SU-DHL-6 (cell line): ENCODE measurements around the gene ZSWIM7.
"Not testable (repeated sequence)": the region's sequence is repeated elsewhere in the genome, so short reads cannot be mapped to it uniquely, and the experiment has no call there.

Source experiments
- H2AFZ ChIP-seq: fragments of 200-600 bp; sonication (generic); 2 replicates; pipeline ENCODE4 v1.6.1; 2014; ENCODE audit warnings: low read depth, mild to moderate bottlenecking, moderate library complexity, mixed read lengths, antibody characterized with exemption, low read length; ENCODE audit not compliant: severe bottlenecking
- H3F3A ChIP-seq: fragments of 200-600 bp; shearing (Covaris generic); 2 replicates; pipeline ENCODE4 v1.6.0; 2016; ENCODE audit warnings: antibody characterized with exemption, mild to moderate bottlenecking; ENCODE audit not compliant: insufficient read depth
- H3K27ac ChIP-seq: fragments of 200-600 bp; sonication (generic); 2 replicates; pipeline ENCODE4 v1.5.1; 2016; ENCODE audit warnings: low read depth, mild to moderate bottlenecking, low read length, moderate library complexity, mixed read lengths
- H3K27me3 ChIP-seq: fragments of 200-600 bp; sonication (generic), shearing (Covaris generic); 2 replicates; pipeline ENCODE4 v1.6.0; 2014; ENCODE audit warnings: mild to moderate bottlenecking, low read length
- H3K36me3 ChIP-seq: fragments of 200-600 bp; sonication (generic); 2 replicates; pipeline ENCODE4 v1.6.1; 2014; ENCODE audit warnings: mild to moderate bottlenecking, low read length, mixed read lengths
- H3K4me2 ChIP-seq: fragments of 300-600, 200-600 bp; shearing (Covaris generic), sonication (generic); 2 replicates; pipeline ENCODE4 v1.6.0; 2014; ENCODE audit warnings: low read length, low read depth, mild to moderate bottlenecking; ENCODE audit not compliant: poor library complexity, severe bottlenecking
- H3K4me3 ChIP-seq: fragments of 200-600 bp; sonication (generic); 2 replicates; pipeline ENCODE4 v1.5.1; 2014; ENCODE audit warnings: antibody characterized with exemption, low read length, mild to moderate bottlenecking, mixed read lengths; ENCODE audit not compliant: insufficient read depth, poor library complexity, severe bottlenecking
- H3K79me2 ChIP-seq: fragments of 200-600 bp; sonication (generic); 2 replicates; pipeline ENCODE4 v1.6.1; 2014; ENCODE audit warnings: mild to moderate bottlenecking, low read length, moderate library complexity; ENCODE audit not compliant: insufficient read depth
- H3K9ac ChIP-seq: fragments of 200-600 bp; sonication (generic); 2 replicates; pipeline ENCODE4 v1.7.0; 2014; ENCODE audit warnings: mild to moderate bottlenecking, low read length
- H3K9me2 ChIP-seq: fragments of 200-600 bp; sonication (generic); replicated peaks from 2 replicates; pipeline ENCODE4 v1.6.1; 2014; ENCODE audit warnings: low read length; ENCODE audit not compliant: insufficient read depth
- H3K9me3 ChIP-seq: fragments of 200-600 bp; sonication (generic); 2 replicates; pipeline ENCODE4 v1.6.1; 2014; ENCODE audit warnings: low read length, mixed read lengths; ENCODE audit not compliant: insufficient read depth
- H4K20me1 ChIP-seq: fragments of 200-600 bp; sonication (generic); 2 replicates; pipeline ENCODE4 v1.6.1; 2014; ENCODE audit warnings: low read depth, mild to moderate bottlenecking, antibody characterized with exemption, low read length, moderate library complexity, mixed read lengths
- EZH2phosphoT487 ChIP-seq: fragments of 200-600 bp; sonication (generic), shearing (Covaris generic); conservative IDR thresholded peaks from 2 replicates; pipeline ENCODE4 v1.6.1; 2018; ENCODE audit warnings: mild to moderate bottlenecking, antibody characterized with exemption, low read length, moderate library complexity, mixed read lengths
- TF ChIP-seq, protein P1 (sequence below): fragments of 200-600 bp; sonication (generic); IDR thresholded peaks from one replicate; pipeline ENCODE4 v1.5.1; 2017; ENCODE audit warnings: antibody characterized with exemption, mild to moderate bottlenecking, low read length, moderate library complexity; ENCODE audit not compliant: insufficient read depth, poor library complexity, severe bottlenecking

Gene ZSWIM7

DNA sequence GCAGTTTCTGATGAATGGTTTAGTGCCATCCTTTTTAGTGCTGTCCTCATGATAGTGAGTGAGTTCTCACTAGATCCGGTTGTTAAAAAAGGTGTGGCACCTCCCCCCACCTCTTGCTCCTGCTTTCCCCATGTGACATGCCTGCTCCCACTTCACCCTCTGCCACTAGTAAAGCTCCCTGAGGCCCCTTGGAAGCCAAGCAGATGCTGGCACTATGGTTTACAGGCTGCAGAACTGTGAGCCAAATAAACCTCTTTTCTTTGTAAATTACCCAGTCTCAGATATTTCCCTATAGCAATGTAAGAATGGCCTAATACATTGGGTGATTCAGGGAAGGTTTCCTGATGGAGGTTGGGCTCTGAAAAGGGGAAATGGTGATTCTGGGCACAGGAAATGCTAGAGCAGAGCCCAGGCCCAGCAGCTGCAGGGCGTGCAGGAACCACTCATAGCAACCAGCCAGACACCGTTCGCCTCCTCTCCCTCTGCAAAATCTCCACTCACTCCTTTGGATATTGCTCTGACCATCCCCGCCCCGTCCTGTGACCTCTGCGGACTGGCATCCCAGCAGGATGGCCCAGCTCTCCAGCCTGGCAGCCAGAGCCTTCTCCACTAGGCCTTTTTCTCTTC lies 57.2 kb downstream of the ZSWIM7 start:
- H3K79me2 ChIP-seq: no peaks in the 10 kb centered on the region
- no peak overlapping the region for H3K4me3 ChIP-seq
- no peaks in the 10 kb centered on the region for H3K9me3 ChIP-seq
- H2AFZ ChIP-seq: no peak overlapping the region
- no peak overlapping the region for H3K9ac ChIP-seq
- H3F3A ChIP-seq: no peaks in the 10 kb centered on the region
- no peaks in the 10 kb centered on the region for H4K20me1 ChIP-seq
- no peak overlapping the region for H3K27ac ChIP-seq
- H3K9me2 ChIP-seq: no peaks in the 10 kb centered on the region
- H3K4me2 ChIP-seq: no peak overlapping the region
- TF ChIP-seq EZH2phosphoT487: no peak
- TF ChIP-seq, protein P1, sequence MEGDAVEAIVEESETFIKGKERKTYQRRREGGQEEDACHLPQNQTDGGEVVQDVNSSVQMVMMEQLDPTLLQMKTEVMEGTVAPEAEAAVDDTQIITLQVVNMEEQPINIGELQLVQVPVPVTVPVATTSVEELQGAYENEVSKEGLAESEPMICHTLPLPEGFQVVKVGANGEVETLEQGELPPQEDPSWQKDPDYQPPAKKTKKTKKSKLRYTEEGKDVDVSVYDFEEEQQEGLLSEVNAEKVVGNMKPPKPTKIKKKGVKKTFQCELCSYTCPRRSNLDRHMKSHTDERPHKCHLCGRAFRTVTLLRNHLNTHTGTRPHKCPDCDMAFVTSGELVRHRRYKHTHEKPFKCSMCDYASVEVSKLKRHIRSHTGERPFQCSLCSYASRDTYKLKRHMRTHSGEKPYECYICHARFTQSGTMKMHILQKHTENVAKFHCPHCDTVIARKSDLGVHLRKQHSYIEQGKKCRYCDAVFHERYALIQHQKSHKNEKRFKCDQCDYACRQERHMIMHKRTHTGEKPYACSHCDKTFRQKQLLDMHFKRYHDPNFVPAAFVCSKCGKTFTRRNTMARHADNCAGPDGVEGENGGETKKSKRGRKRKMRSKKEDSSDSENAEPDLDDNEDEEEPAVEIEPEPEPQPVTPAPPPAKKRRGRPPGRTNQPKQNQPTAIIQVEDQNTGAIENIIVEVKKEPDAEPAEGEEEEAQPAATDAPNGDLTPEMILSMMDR: no peak
- no peaks in the 10 kb centered on the region for H3K36me3 ChIP-seq
- H3K27me3 ChIP-seq: no peaks in the 10 kb centered on the region

DNA sequence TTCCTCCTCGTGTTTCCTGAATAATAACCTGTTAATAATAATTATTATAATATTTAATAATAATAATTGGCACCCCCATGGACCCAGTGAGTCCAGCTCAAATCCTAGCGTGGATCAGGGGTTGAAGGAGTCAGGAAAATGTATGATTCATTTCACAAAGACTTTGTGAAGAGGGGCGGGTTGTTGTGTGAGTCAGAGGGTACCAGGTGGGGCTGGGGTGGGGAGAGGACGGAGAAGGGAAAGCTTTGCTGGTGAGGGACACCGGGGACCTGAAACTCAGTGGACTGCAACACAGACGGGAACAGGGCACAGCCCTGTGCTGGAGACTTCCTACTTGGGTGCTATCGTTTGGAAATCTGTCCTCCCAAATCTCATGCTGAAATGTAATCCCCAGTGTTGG lies 57.7 kb downstream of the ZSWIM7 start:
- TF ChIP-seq EZH2phosphoT487: no peak
- TF ChIP-seq, protein P1: no peak
- Histone ChIP-seq H3K4me3 (no peak overlapping the region), H3K9me3 (no peaks in the 10 kb centered on the region), H3K9ac (no peak overlapping the region), H4K20me1 (no peaks in the 10 kb centered on the region), H3K4me2 (no peak overlapping the region), H2AFZ (no peak overlapping the region), H3F3A (no peaks in the 10 kb centered on the region), H3K79me2 (no peaks in the 10 kb centered on the region), H3K27me3 (no peaks in the 10 kb centered on the region), H3K36me3 (no peaks in the 10 kb centered on the region), H3K9me2 (no peaks in the 10 kb centered on the region), H3K27ac (no peak overlapping the region)

DNA sequence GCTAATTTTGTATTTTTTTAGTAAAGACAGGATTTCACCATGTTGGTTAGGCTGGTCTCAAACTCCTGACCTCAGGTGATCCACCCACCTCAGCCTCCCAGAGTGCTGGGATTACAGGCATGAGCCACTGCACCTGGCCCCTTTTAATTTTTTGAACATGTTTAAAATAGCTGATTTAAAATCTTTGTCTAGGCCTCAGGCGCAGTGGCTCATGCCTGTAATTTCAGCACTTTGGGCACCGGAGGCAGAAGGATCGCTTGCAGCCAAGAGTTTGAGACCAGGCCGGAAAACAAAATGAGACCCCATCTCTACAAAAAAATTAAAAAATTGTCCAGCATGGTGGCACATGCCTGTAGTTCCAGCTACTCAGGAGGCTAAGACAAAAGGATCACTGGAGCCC lies 63.0 kb downstream of the ZSWIM7 start:
- H3K9me2 ChIP-seq: not testable (repeated sequence)

DNA sequence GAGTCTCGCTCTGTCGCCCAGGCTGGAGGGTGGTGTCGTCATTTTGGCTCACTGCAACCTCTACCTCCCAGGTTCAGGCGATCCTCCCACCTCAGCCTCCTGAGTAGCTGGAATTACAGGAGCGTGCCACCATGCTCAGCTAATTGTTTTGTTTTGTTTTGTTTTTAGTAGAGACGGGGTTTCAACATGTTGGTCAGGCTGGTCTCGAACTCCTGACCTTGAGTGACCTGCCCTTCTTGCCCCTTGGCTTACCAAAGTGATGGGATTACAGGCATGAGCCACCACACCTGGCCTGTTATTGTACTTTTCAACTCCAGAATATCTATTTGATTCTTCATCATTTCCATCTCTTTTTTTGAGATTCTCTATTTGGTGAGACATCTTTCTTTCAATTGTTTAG lies 63.6 kb downstream of the ZSWIM7 start:
- Histone ChIP-seq H3K27me3 (no peaks in the 10 kb centered on the region), H3K27ac (no peak overlapping the region), H3K36me3 (no peaks in the 10 kb centered on the region), H4K20me1 (no peaks in the 10 kb centered on the region), H3K9me2 (no peaks in the 10 kb centered on the region), H3K4me2 (no peak overlapping the region), H3K9ac (no peak overlapping the region), H3F3A (no peaks in the 10 kb centered on the region), H2AFZ (no peak overlapping the region), H3K79me2 (no peaks in the 10 kb centered on the region), H3K9me3 (no peaks in the 10 kb centered on the region), H3K4me3 (no peak overlapping the region)
- TF ChIP-seq, protein P1: no peak
- no peak for TF ChIP-seq EZH2phosphoT487

More for the DNA sequence above, 63.0 kb downstream of the ZSWIM7 start:
- not testable (repeated sequence) for H3K4me3 ChIP-seq, H3K79me2 ChIP-seq, H3F3A ChIP-seq, H3K27me3 ChIP-seq, H2AFZ ChIP-seq, H3K9me3 ChIP-seq, H3K9ac ChIP-seq, H3K27ac ChIP-seq, H4K20me1 ChIP-seq, H3K36me3 ChIP-seq, H3K4me2 ChIP-seq
